G401.6 (cell line): ENCODE measurements around the gene ADGRG6.

Experiments used
- FAIRE-seq: peaks from 2 replicates; lab custom pipeline; 2012; peaks lifted over from hg19 to GRCh38; lab: Jason Lieb, UNC

ADGRG6 gene

DNA sequence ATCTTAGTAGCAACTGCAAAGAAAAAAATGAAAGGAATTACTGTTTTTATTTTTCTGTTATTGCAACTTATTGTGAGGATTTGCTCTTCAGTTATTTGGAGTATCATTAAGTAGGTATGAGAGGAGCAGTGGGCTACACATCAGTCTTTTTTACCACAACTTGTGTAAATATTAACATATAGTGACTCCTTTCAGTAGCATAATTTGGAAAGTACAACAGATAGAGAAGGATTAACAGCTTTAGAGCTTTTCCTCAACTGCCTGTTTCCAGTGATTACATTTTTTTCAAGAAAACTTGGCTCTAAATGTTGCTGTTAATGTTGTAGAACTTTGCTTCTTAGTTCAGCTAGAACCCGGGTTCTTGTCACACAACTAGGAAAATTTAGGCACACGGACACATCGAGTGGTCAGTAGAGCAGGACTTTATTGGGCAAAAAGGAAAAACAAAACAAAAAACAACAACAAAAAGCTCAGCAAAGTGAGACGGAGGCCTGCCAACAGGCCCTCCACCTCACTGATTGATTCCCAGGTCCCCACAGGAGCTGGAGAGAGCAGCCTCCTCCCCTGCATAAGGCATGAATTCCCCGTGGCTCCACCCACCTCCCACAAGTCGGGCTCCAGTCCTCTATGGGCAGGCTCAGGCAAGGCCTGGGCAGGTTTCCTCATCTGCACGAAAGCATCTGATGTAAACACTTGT lies 75.1 kb downstream of the ADGRG6 start:
- no peak for FAIRE-seq

DNA sequence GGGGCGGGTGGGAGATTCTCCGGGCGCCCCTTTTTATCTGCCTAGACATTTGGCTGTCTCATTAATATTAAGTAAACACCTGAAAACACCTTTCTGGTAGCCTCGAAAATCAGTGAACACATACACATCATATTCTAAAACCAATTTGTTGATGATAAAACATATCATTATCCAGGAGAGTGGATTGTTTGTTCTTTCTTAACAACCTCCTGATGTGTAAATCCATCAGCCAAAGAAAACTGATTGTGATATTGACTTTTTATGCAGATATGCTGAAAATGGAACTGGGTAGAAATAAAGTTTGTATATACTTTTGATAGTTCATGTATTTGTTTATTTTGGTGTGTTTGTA lies 75.7 kb downstream of the ADGRG6 start:
- no peak for FAIRE-seq

DNA sequence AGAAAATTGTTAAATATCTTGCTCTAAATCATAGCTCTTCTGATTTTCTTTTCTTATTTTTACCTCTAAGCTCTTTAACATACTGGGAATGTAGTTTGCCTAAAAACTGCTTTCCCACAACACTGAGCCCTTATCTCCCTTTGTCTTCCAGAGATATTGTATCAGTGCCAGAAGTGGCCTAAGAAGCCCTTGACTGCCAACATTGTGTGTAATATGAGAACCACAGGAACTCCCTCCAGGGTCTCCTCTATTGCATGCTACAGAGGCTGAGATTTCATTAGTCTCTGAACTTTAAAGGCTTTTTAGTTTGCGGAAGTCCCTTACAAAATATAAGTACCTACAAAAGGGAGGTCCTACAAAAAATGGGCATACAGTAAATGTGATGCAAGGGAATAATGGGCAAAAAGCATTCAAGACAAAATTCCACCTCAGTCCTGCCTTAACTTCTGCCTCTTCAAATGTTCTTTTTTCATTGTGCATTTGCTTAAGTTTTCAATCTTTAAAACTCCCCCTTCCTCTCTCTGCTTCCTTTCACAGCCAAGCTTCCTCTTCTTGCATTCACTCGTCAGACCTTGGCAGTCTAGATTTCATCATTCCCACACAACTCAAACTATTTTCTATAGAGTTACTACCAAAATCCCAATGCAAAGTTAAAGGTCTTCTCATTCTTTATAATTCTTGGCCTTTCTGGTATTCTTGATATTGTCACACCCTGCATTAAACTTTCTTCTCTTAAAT lies 76.5 kb downstream of the ADGRG6 start:
- FAIRE-seq = no peak

DNA sequence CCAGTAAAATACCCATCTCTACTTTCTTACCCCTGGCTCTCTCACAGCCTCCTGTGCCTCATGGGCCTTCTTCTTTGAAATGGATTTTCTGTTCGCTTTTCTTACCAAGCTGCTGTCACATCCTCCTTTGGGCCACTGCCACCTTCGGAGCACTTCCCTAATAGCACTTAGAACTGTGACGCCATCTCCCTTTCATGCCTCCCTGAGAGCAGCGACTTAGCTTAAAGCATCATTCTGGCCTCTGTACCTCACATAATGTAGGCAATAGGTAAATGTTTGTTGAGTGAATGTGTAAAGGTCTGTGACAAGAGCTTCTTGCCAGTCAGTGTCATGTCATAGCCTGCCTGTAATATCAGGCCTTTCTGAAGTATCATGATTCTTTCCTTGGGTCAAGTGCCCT lies 78.8 kb downstream of the ADGRG6 start:
- no peak for FAIRE-seq

DNA sequence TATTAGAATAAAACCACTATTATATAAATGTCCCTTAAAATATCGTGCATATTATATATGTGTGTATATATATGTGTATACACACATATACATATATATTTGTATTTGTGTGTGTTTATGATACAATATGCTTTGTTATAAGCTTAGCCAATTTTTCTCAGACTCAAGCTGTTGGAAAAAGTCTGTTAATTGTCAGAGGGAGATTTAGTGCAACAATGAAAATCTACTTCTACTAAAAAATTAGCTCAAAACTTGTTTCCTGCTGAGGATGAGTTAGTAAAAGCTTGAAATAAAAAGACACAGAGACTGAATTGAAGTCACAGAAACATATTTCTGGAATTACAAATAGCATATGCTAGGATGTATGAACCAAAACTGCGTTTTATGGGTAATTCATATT lies 79.4 kb downstream of the ADGRG6 start:
- no peak for FAIRE-seq

DNA sequence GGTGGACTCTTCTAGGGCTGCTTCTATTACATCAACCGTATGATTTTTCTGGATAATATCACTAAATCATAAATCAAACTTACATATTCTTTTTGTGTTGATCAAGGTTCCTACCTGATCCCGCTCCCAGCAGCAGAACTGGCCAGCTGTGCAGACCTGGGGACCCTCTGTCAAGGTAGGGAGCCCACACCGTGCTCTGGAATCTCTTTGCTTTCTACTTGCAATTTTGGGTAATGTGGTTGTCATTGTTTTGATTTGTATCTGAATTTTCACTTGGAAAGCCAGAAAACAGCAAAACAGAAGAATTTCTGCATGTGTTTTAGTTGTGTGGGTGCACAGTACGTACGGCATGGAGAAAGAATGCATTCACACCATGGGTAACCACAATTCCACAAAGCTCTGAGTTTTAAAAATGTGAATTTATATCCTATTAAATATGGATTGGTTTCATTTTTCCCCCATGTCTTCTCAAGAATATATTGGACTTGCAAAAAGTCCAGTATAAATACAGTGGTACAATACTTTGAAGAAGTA lies 80.1 kb downstream of the ADGRG6 start:
- FAIRE-seq = no peak

DNA sequence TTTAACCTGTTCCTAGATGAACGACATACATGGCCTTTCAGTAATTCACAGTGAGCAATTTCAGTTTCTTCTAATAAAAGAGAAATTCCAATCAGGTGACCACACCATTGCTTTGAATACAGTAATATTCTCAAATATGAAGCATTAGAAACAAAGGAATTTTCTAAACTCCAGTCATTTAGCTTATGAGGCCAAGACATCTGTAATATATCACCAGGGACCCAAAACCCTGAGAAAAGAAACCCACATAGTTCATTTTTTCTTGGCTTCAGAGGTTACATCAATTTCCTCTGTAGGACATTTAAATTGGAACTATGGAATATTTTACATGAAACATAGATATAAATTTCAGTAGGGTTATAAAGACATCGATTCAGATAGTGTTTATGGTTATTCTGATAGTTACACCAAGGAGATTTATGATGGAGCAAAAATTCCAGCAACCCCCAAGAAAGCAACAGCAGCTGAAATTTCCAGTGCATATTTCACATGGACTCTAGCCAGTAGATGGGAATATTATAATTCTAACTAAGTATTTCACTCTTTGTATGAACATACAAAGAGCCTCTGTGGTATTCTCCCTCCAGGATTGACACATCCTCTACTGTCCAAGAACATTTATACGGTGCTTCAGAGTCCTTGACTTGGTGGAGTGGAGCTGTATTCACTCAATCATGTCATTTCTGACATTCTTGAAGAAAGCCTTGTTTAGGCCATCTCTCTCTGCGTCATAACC lies 82.9 kb downstream of the ADGRG6 start:
- no peak for FAIRE-seq

DNA sequence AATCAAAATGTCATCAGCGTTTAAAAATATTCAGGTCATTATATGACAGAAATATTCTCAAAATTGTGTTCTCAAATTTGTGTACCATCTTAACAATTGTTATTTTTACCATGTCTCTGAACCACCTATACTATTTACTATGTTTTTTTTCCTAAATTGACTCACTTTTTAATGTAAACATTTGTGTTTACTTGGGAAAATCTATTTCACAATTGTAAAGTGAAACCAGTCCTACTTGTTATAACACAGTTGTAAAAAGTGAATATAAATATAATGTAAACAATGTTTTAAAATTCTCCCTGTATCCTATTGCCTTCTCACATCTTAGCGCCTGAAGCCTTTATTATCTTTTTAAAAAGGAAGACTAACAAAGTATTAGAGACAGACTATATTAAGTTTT lies 83.5 kb downstream of the ADGRG6 start:
- FAIRE-seq = peak; percentile 42

DNA sequence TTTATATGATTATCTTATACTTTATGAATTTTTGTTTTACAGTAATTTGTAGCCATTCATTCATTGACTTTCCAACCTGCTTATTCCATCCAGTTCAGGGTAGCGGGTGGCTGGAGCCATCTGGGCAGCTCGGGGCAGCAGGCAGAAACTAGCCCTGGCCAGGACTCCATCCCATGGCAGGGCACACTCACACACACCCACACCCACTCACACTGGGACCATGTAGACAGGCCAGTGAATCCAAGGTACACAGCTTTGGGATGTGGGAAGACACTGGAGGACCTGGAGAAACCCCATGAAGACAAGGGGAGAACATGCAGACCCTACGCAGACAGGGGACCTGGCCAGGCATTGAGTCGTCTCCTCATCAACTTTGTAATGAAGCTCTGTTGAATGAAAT lies 84.8 kb downstream of the ADGRG6 start:
- no peak for FAIRE-seq

DNA sequence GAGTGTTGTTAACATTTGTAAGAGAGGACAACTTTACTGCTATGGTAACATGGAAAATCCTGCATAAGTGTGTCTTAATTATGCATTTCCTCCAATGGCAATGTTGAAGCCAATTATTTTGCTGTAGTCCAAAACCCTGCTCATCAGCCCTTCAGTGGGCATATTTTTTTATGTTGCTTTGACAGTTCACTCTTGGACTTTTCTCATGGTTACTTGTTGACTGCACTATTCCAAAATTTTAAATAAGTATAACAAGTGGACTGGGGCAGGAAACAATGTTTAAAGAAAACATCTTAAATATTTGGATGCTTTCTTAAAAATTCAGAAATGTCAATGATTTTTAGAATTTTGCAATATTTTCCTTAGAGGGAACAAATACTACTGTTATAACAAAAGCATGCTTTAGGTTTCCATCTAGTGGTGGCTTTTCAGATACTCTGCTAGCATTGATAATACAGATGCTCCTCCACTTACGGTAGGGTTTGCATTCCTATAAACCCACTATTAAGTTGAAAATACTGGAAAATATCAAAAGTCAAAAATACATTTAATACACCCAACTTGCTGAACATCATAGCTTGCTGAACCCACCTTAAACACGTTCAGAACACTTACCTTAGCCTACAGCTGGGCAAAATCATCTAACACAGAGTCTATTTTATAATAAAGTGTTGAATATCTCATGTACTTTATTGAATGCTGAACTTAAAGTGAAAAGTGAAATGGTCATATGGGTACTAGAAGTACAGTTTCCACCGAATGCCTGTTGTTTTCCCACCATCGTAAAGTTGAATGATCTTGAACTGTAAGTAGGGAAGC lies 86.4 kb downstream of the ADGRG6 start:
- FAIRE-seq = peak; percentile 85

DNA sequence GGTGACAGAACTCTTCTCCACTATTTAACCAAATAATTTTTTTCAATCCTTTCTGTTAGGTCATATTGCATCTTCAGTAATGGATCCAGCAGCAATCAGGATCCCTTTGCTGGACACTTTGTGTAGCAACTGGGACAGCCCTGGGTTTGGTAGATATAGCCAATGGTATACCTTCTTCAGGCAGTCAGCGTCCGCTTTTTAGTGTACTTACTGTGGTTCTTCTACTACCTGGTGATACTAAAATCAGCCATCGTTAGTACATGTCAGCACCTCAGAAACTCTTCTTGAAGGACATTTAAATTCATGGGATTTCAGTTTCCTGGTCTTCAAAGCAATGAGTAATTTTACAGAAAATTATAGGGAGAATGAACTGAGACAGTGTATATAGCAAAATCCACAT lies 93.5 kb downstream of the ADGRG6 start:
- no peak for FAIRE-seq

DNA sequence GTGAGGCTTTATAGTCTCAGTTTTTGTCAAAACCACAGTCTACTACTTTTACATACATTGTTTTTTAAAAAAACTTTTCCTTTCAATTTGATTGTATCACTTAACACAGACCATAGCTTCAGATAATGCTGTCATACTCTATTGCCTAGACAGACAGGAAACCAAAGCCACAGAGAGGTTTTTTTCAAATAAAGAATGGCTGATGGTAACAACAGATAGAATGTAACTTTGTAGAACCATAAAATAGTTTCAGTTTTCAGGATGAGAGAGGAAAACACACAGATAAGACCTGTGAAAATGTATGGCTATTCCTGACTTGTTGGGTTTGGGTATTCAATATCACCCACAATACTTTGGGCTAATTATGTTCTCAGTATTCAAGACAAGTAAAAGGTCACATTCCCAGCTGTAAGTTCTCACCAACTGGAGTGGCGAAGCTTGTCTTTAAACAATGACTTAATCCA lies 94.0 kb downstream of the ADGRG6 start:
- no peak for FAIRE-seq

DNA sequence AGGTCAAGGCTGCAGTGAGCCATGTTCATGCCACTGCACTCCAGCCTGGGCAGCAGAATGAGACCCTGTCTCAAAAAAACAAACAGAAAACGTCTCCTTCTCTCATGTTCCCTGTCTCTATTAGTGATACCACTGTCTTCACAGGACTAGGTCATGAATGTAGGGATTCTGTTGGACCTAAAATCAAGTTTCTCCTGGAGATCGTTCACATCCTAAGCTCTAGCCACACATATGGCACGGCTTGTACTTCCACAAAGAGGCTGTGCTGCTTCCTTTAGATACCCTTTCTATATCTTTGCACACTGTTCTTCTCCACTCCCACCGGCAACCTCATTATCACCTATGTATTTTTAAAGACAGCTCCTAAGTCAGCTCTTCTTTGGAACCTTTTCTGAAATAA lies 96.5 kb downstream of the ADGRG6 start:
- FAIRE-seq = no peak

DNA sequence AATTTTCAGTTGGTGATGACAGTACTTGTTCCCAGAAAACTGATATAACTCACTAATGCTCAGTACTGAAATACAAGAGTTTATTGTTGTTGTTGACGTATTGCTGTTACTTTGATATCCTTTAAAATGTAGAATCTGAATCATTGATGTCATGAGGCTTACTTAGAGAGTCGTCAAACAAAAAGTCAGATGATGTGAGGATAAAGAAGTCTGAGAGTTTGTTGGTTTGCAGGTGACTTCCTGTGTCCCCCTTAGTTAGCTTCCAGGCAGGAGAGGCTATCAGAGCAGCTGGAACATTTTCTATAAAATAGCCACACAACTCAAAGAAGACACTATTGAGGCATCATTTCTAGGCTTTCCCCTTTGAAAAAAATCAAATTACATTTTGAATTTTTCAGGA lies 97.9 kb downstream of the ADGRG6 start:
- no peak for FAIRE-seq

DNA sequence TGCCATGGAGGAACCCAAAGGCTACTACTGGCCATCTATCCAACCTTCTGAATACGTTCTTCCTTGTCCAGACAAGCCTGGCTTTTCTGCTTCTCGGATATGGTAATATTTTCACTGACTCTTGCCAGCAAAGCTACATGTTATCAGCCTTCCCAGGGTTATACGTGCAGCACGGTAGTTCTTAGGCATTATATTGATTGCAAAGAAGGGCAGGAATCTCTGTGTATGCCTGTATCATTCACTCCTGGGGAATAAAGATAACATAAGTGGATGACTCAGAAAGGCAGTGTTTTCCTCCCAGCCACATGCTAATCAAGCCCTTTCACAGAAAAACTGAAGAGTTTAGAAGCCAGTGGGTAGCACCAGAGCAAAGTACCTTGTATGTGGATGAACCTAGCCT lies 98.7 kb downstream of the ADGRG6 start:
- FAIRE-seq = no peak

DNA sequence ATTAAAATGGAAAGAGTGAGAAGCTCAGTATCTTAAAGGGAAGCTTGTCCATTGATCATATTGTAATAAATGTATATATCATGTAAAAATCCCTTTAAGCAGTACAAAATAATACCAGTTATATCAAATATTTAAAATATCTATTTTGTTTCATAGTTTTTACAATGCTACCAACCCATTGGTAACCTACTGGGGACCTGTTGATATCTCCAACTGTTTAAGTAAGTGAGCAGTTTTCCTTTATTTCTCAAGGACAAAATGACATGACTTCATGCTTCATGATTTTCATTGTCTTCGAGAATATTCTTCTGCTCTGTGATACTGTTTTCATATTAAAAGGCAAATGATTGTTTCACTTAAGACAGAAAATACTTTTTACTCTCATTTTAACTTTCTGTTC lies 100.0 kb downstream of the ADGRG6 start:
- no peak for FAIRE-seq

DNA sequence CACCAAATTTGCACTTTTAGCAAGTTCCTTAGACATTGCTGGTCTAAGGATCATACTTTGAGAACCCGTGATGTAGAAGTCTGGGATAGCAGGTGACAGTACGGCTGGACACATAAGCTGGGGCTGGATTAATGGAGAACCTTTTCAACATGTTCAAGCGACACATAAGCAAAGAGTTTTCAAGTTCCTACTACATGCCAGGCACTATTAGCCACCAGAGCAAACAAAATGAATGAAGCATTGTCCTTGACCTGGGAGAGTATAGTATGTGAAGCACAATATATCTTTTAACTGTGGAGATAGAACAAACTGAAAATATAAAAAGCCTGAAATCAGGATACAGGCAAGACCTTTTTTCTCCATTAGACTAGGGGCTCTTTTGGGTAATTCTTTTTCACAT lies 102.9 kb downstream of the ADGRG6 start:
- no peak for FAIRE-seq

DNA sequence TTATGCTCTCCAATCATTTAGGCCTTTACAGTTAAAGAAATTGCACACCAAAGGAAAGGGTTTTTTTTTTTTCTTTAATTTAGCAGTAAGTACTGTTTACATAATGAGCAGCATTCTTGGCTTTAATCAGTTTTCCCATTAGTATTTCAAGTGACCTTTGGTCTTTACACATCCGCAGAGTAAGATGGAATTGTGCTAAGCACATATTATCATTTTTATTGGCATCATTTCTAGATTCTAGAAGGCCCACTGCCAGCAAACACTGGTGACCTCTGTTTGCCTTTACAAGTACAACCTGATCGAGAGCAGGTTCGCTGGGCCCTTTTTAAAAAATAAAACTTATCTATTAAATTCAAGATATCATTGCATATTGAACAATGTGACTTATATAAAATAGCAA lies 104.3 kb downstream of the ADGRG6 start:
- FAIRE-seq = no peak

DNA sequence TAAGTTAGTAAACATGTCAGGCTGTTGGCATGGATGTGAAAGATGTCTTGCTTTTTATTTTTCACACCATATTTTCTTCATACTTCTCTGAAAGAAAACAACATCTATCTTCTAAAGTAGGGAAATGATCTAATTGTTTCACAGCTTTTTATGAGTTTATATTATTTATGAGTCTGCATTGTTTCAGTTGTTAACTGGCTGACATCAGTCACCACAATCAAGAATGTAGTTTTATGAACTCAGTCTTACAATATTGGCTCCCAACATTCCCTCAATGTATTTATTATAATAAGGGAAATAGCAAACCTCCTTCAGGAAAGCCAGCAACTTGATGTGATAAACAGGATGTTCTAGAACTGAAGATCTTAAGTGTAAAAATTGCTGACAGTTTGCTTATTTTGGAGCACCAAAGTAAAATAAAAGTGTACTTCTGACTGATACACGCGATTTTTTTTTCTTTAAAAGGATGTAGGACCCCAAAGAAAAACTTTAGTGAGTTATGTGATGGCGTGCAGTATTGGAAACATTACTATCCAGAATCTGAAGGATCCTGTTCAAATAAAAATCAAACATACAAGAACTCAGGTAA lies 106.0 kb downstream of the ADGRG6 start:
- FAIRE-seq = no peak

DNA sequence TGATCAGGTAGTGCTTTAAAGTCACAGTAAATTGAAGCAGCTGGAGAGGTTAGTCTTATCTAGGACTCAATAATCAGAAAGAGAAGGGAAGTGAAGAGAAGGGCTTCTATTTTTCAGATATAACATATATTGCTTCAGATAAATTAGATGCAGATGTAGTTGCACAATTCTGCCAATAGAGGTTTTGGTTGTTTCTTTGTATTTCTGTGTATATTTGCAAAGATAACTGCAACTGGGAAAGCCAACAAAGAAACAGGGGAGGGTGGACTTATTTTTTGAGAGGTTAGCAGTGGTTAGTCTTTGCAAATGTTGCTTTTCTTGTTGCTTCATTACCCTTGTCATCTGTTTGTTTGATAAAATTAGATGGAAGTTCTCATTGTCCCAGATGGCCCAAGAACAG lies 106.6 kb downstream of the ADGRG6 start:
- FAIRE-seq = no peak

DNA sequence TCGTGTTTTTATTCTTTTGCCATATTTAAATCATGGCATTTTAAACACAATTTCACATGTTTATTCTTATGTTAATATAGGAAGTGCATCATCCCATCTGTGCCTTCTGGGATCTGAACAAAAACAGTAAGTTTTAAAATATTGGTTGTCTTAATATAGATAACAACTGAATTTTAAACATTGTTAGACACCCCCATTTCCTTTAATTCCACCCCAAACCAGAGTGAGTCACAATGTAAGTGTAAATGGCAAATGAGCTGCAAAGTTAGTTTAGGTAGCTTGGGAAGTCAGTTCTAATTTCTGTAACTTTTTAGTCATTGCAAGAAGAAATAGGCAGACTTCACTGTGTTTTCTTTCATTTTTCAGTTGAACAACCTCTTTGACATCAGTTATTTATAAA lies 108.0 kb downstream of the ADGRG6 start:
- FAIRE-seq = no peak

DNA sequence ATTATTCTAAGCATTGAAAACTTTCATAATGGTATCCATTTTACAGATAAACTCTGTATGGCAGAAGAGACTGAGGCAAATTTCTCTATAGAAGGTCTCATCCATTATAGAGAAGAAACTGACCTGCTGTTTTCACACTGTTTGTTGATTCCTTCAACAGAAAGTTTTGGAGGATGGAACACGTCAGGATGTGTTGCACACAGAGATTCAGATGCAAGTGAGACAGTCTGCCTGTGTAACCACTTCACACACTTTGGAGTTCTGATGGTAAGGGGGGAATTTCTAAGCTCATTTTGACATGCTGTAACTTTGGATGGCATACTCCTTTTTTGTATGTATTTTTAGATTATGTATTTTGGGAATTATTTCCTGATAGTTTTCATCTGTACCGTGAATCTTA lies 109.3 kb downstream of the ADGRG6 start:
- no peak for FAIRE-seq
